NCI-H146 (cell line): Measurements from ENCODE around the gene CORT.
"Not testable (repeated sequence)": the region's sequence is repeated elsewhere in the genome, so short reads cannot be mapped to it uniquely, and the experiment has no call there.

Source experiments
- DNase-seq: peaks from one replicate; lab custom pipeline; 2025; lab: John Stamatoyannopoulos, UW

Gene CORT

DNA sequence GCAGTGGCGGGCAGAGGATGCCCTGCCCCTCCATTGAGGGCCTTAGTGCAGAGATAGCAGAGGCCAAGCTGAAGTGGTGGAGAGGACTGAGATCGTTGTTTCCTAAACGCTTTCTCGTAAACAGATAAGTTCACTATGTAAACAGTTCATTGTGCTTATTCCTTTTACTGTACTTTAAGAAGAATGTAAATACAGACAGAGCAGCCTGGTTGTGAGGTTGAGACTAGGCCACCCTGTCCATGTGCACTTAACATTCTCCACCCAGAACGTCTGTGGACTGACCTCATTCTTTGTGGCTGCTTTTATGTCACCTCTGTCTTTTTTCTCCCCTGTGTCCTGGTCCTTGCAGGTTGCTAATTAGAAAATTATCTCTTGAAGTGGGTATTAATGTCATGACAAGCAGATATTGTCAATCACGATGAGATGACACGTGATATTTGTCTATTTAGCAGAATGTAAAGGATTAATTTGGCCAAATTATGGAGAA, 11.1 kb upstream of the CORT start:
- DNase-seq, result no peak

DNA sequence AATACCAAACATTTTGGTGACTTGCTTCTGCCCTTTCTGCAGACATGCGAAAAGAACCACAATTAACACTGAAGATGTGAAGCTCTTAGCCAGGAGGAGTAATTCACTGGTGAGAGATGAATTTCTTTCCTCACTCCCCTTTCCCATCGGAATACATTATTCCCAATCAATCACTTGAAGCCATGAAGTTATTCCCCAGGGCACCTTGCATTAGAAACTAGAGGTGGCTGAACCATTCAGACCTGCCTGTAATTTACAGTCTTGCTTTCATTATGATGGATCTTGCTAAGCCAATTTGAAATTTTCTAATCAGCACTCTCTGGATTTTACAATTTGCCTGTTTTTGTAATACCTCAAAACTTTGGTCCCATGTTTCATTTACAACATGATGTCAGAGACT, 9.5 kb upstream of the CORT start:
- DNase-seq, result no peak

DNA sequence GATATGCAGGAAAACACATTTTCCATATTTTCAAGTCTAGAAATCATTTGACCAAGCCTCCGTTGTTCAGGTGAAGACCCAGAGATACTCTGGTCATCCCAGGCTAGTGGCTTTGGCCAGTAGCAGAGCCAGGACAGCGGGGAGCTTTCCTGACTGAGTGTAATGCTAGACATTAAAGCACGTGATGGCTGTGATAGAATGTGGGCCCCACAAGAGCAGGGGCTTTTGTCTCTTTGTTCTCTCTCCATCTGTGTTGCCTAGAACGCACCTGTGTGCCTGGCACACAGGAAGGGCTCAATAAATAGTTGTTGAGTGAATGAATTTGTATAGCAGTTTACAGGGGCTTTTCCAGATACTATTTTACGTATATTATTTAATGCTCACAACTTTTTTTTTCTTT, 9.0 kb upstream of the CORT start:
- no peak for DNase-seq

DNA sequence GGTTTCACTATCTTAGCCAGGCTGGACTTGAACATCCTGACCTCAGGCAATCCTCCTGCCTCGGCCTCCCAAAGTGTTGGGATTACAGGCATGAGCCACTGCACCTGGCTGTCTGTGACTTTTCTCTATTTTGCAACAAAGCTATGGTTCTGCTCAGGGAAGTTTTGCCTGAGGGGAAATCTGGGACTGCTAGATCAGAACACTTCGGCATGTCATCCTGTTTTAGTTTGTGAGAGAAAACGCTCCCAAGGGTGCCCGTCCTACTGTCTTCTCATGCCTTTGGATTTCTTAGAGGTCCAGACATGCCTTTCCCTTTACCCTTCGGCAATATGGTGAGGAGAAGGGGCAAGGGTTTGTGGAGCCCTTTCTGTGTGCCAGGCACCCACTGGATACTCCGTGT, 5.6 kb upstream of the CORT start:
- DNase-seq, result no peak

DNA sequence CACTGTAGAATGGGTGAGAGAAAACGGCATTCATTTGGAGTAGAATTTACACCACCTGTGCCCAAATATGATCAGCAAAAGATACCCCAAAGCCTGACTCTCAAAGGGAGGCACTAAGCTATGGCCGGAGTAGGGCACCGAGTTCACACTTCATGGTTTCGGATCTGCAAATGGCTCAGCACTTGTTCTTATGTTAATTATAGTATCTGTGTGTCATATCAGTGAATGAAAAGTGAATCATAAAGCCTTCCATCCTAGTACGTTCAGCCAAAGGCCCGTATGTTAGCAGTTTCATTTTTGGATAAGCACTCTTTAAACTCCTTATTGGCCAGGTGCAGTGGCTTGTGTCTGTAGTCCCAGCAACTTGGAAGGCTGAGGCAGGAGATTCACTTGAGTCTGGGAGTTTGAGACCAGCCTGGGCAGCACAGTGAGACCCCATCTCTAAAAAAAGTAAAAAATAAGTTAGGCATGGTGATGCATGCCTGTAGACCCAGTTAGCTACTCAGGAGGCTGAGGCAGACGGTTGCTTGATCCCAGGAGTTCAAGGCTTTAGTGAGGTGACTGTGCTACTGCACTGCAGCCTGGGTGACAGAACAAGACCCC, 4.9 kb upstream of the CORT start:
- DNase-seq, result no peak

DNA sequence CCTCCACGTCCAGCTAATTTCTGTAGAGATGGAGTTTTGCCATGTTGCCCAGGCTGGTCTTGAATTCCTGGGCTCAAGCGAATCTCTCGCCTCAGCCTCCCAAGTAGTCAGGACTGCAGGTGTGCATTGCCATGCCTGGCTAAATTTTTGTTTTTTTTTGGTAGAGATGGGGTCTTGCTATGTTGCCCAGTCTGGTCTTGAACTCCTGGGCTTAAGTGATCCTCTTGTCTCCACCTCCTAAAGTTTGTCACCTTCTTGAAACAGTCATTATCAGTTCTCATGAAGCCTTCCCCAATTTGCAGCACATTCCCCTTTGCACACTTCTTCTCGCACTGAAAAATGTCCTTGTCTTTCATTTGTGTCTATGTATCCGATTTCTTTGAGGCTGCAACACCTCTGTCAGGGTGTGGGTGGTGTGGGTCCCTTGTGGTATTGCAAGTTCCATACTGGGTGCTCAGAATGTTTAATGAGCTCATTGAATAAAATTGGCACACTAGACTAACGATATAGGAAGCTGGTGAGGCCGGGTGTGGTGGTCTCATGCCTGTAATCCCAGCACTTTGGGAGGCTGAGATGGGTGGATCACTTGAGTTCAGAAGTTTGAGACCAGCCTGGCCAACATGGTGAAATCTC, 2.9 kb upstream of the CORT start:
- no peak for DNase-seq

DNA sequence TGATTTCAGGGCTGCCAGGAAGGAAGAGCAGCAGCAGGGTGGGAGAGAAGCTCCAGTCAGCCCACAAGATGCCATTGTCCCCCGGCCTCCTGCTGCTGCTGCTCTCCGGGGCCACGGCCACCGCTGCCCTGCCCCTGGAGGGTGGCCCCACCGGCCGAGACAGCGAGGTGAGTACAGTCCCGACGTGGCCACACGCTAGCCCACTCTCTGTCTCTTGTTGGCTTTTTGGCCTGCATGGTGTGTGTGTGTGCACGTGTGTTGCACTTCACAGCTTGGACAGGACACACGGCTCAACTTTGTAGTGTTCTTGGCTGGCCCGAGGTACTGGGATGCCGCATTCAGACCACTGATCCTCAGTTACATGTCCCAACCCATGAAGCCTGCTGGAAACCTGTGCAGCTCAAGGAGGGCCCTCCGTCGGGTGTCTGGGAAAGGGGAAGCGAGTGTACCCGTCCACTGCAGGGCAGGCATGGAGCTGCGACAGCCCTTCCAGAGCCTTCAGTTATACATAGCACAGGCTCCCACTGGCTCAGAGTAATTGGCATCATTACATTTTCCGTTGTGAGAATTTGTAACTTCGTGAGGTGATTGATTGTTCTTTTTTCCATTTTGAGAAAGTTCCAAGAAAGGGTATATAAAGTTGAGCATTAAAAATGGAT, 454 bp downstream of the CORT start:
- DNase-seq, result no peak

DNA sequence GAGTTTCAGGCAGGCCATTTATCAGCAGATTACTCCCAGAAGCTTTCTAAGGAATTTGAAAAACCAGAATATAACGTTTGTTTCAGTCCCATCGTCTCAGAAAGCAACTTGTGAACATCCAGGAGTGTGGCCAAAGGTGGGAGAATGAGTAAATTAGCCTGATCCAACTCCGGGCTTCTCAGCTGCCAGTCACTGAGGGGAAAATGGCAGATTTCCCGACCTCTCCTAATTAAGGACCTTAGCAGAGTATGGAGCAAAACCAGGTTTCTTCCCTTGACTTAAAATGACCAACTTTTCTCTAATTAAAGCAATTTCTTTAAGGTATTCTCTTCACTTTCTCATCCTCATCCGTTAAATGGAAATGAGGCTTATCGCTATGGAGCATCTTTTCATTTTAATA, 1.0 kb downstream of the CORT start:
- DNase-seq, result no peak

DNA sequence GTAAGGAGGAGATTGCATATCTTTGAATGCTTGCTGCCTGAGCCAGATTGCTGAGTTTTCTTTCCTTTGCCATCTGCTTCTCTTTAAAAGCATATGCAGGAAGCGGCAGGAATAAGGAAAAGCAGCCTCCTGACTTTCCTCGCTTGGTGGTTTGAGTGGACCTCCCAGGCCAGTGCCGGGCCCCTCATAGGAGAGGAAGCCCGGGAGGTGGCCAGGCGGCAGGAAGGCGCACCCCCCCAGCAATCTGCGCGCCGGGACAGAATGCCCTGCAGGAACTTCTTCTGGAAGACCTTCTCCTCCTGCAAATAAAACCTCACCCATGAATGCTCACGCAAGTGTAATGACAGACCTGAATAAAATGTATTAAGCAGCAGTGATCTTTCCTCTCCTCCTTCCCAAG, 1.5 kb downstream of the CORT start:
- DNase-seq, result no peak

DNA sequence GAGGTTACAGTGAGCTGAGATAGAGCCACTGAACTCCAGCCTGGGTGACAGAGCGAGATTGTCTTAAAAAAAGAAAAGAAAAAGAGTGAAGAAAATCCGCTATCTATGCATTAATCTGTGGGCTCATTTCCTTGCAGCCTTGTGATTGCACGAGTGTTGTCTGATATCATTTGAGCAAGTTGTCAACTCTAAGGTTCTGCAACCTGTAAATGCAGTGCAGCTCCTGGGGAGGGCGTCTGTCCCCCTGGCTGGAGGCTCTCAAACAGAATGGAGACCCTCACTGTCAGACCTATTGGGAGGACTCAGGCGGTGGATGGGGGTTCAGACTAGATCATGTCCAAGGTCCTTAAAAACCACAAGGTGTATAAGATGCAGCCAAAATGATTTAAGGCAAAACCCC, 6.2 kb downstream of the CORT start:
- DNase-seq, result no peak

DNA sequence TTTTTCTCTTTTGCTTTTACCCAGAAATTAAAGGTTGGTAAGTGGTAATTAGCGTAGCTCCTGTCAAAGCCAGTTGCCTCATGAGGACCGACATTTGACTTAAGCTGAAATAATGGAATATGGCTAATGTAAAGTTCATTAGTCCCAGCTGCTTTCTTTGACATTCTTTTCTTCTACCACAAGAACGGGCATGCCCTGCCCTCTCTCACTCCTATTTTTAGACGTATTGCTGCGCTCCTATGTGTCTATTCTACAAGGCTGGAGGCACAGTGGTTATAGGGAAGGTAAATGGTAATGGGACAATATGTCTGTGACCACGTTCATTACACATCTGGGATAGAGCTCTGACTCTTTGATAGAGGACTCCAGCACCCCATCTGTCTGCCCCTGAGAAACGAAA, 6.8 kb downstream of the CORT start:
- DNase-seq, result no peak

DNA sequence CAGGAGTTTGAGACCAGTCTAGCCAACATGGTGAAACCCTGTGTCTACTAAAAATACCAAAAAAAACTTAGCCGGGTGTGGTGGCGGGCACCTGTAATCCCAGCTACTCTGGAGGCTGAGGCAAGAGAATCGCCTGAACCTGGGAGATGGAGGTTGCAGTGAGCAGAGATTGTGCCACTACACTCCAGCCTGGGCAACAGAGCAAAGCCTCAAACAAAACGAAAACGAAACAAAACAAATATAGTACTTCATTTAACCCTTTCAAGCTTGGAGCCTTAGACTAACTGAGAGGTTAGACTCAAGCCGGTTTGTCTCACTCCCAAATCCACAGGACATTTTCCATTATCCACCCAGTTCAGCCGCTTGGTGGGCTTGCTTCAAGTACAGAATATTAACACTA, 7.6 kb downstream of the CORT start:
- not testable (repeated sequence) for DNase-seq

DNA sequence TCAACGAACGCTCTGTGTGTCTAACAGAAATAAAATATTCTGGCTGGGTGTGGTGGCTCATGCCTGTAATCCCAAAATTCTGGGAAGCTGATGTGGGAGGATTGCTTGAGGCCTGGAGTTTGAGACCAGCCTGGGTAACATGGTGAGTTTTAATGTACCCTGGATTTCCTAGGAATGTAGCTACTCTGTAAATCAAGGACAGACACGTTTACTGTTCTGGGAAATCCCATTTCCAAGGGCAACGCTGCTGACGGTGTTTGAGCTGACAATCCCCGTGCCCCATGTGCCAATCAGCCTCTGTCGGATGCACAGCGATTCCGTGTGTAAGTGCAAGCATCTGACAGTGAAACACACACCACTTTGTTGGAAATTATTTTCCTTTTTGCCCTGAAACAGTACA, 8.0 kb downstream of the CORT start:
- no peak for DNase-seq

DNA sequence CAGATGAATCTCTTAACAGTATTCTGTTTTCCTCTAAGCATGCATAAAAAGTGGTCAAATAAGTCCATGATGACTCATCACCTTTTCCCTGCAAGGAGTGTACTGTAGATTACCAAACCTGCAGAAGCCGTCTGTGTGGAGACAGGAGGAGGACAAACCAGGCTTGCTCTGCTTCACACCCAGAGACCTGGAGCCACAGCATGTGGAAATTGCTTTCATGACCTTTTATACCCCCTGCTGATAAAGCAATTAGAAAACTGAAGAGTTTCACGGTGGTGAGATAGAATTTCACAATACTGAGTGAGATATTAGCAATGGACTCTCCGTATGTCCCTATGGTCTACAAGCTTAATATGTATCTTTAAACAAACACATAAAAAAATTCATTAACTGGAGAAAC, 9.4 kb downstream of the CORT start:
- peak; percentile 64 for DNase-seq

DNA sequence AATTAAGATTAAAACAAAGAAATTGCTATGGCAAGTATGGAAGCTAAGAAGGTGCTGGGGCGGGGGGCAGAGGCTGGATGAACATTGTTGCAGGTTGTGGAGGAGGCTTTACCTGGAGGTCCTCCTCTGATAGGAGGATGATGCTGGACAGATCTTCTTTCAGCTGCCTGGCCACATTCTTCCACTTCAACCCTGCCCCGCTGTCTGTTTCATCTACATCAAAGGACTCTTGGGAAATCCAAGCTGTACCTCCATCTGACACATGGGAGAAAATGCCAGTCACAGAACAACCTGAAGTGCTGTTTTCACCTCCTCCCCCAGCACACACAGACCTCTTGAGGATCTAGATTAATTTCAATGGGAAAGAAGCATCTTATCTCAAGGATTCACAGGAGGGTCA, 17.2 kb downstream of the CORT start:
- no peak for DNase-seq

DNA sequence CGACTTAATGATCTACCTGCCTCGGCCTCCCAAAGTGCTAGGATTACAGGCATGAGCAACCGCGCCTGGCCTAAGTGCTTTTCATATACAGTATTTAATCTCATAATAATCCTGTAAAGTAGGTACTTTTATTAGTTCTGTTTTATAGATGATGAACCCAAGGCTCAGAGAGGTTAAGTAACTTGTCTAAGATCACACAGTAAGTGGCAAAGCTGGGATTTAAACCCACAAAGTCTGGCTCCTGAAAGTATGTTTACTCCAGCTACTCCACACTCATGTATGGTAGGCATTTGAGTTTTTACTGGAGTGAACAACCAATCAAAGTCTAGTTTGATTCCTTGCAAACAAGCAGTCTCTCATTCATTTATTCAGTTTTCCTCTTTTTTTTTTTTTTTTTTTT, 20.2 kb downstream of the CORT start:
- no peak for DNase-seq

DNA sequence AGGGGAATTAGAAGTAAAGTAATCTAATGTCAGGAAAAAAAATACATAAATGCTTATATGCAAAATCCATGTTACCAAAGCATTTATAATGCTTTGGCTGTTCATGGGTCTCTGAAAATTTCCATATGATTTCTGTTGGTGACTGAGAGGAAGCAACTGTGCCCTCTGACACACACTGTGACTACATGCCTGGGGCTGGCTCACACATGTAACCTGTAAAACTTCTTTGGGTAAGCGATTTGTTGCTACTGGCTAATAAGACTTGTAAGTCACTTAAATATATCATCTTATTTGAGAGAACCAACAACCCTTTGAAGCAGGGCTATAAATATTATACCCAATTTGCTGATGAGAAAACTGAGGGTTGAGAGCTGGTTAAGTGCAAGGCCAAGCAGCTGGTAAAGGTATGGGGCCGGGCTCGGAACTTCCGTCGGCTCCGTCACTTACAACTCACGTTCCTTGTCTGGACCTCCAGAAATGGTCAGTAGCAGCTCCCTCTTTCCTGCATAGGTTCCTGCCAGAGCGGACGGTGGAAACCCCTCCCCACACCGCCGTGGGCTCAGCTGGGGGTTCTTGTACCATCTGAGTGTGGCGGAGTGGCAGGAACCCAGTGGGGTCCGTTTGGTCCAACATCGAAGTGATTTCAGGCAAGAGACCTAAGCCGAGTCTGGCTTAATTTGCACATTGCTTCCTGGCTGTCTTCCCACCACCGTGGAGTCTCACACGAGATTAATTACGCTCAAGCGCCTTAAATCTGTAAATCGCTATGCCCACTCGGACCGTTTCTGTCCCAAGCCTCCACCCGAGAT, 21.8 kb downstream of the CORT start:
- no peak for DNase-seq

DNA sequence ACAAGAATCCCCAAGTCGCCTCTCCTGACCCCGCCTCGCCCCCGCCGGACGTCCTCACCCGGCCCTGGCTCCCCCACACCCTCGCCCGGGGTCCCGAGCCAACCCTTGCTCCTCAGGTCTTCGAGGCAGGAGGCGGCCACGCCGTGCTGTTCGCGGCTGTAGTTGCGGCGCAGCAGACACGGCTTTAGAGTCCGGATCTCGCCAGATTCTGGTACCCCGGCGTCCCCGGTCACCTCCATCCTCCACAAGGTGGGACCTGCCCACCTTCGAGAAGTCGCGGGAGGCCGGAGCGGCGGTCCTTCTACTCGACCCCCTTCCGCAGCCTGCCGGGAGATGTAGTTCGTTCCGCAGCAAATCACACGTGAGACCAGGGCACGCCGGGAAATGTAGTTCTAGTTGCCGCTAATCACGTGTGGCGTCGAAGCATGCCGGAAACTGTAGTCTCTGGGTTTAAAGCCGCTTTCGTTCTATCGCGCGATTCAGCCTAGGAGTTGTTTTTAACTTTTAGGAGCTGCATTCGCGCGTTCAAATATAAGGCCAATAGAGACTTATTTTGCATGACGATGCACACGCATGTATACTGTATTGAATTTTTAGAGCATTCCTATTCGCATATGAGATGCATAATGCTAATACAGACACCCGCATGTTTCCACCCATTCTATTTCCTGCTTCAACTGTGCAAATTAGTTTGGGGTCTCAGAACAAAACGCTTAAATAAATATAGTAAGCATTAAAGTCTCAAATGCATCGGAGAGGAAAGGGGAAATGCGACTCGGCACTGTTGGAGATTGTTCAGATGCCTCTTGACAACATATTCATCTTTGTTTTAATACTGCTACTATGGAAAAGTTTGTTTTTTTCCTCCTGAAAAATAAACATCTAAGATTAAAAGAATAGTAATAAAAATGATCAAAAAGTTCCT, 22.7 kb downstream of the CORT start, which contains the start of gene DFFA:
TSS of gene DFFA (minus strand) at position 310 of the 925 bp plus-strand sequence. CDS start at position 239, 71 bp downstream.
- DNase-seq, result peak; percentile 78

DNA sequence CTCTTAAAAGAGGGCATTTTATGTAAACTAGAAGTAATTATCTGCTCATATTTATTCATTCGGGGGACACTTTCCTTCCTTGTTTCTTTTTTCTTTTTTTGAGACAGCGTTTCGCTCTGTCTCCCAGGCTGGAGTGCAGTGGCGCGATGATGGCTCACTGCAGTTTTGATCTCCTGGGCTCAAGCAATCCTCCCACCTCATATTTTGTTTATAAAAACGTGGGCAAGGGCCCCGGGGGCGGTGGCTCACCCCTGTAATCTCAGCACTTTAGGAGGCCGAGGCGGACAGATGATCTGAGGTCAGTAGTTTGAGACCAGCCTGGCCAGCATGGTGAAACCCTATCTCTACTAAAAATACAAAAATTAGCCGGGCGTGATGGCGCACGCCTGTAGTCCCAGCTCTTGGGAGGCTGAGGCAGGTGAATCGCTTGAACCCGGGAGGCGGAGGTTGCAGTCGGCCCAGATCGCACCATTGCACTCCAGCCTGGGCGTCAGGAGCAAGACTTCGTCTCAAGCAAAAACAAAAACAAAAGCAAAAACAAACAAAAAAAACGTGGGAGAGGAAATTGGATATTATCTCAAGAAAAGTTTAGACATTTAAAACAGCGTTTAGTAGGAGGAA, 23.4 kb downstream of the CORT start:
- DNase-seq, result no peak

DNA sequence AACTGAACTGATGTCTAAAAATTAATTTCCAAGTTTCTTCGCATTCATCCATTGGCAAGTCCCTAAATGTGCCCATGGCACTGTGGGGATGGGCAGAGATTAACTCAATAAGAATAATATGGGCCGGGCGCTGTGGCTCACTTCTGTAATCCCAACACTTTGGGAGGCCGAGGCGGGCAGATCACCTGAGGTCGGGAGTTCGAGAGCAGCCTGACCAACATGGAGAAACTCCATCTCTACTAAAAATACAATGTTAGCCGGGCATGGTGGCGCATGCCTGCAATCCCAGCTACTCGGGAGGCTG, 24.4 kb downstream of the CORT start:
- not testable (repeated sequence) for DNase-seq
